ENCODE results near the gene LUM.

Gene LUM

GRCh38 chr12:91055976-91056375 lies 55.3 kb downstream of the LUM start:
- DNase-seq (ENCODE audit: extremely low read depth, insufficient read length): no peak
- no peak for TF ChIP-seq CTCF (IDR thresholded peaks at IDR 0.05; ENCODE audit: insufficient read depth, low read length, poor library complexity, severe bottlenecking)
- Histone ChIP-seq H3K27me3 (replicated peaks; ENCODE audit: control insufficient read depth, insufficient read depth, low read length) (no peaks in the 10 kb centered on the region), H3K4me3 (replicated peaks; ENCODE audit: low read depth, low read length) (no peak overlapping the region), H3K36me3 (ENCODE audit: control insufficient read depth, insufficient read depth, low read length) (no peaks in the 10 kb centered on the region)

- no peak for DNase-seq (ENCODE audit: extremely low read depth, insufficient read length)
- Histone ChIP-seq H3K36me3 (ENCODE audit: control insufficient read depth, insufficient read depth, low read length) (no peaks in the 10 kb centered on the region), H3K4me3 (replicated peaks; ENCODE audit: low read depth, low read length) (no peak overlapping the region), H3K27me3 (replicated peaks; ENCODE audit: control insufficient read depth, insufficient read depth, low read length) (no peaks in the 10 kb centered on the region)
- no peak for TF ChIP-seq CTCF (IDR thresholded peaks at IDR 0.05; ENCODE audit: insufficient read depth, low read length, poor library complexity, severe bottlenecking)
Observed at GRCh38 chr12:91053951-91054715, 57.2 kb downstream of the LUM start.

Data from GM06990 (cell line).